Epithelial cell of prostate (primary cell): Measurements from ENCODE around the gene SH2D3A.
A peak's percentile ranks its signal among the peaks of the same experiment; 100 is the strongest.

Experiments
- DNase-seq: peaks from one replicate; pipeline ENCODE4 v3.0.0-alpha.2; 2011; ENCODE audit warnings: low read depth, low spot score
- H3K27ac ChIP-seq: fragments of 450-650 bp; 2 replicates; pipeline ENCODE4 v1.5.1; 2017; ENCODE audit warnings: mild to moderate bottlenecking

SH2D3A gene

DNA sequence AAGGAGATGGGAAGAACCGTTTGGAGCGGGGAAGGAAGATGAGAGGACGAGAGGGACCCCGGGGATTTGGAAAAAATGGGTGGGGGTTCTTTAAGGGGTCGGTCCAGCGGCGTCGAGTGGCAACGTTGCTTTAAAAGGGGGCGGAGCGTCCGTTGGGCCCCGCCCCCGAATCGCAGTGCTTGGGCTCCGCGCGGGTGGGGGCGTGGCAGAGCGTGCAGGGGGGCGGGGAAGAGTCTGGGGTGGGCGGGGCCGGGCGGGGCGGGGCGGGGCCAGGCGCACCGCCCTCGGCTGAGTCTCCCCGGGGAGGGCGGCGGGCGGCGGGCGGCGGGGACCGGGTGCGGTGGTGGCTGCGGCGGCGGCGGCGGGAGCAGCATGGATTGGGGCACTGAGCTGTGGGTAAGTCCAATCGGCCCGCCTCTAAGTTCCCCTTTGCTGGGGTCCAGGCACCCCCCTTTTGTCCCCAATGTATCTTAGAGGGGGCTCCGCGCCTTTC lies 27.8 kb downstream of the SH2D3A start, which contains the start of gene TRIP10:
TSS of gene TRIP10 (plus strand) at position 291 of the 493 bp plus-strand sequence. CDS start at position 373, 82 bp downstream.
- DNase-seq = no peak

DNA sequence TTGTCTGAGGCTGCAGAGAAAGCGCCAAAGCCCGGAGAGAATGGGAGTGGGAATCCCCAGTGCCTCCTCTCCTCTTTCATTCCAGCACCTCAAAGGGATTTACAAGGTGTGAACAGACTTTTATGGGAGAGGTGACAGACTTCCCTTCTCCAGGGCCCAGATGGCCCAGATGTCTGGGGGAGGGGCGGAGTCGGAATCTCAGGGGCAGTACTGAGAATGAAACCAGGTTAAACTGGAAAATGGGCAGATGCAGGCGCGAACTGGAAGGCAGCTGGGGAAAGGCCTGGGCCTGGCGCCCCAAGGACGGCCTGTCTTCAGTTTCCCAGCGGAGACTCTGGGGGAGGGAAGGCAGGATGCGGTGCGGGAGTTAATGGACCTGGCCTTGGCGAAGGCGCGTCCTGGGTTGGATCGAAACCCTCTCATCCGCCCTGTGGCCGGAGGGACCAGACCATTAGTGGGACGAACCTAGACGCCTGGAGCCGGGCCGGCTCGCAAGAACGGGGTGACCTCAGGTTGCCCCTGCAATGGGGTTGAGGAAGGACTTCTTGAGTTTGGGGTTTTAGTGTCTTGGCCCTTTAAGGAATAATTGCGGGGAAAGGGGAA lies 28.3 kb downstream of the SH2D3A start:
- DNase-seq = no peak
- peak overlapping the region; percentile 95 for H3K27ac ChIP-seq

More for the DNA sequence above, 27.8 kb downstream of the SH2D3A start, which contains the start of gene TRIP10:
- H3K27ac ChIP-seq = peak within 1 kb of the TSS; percentile 95

DNA sequence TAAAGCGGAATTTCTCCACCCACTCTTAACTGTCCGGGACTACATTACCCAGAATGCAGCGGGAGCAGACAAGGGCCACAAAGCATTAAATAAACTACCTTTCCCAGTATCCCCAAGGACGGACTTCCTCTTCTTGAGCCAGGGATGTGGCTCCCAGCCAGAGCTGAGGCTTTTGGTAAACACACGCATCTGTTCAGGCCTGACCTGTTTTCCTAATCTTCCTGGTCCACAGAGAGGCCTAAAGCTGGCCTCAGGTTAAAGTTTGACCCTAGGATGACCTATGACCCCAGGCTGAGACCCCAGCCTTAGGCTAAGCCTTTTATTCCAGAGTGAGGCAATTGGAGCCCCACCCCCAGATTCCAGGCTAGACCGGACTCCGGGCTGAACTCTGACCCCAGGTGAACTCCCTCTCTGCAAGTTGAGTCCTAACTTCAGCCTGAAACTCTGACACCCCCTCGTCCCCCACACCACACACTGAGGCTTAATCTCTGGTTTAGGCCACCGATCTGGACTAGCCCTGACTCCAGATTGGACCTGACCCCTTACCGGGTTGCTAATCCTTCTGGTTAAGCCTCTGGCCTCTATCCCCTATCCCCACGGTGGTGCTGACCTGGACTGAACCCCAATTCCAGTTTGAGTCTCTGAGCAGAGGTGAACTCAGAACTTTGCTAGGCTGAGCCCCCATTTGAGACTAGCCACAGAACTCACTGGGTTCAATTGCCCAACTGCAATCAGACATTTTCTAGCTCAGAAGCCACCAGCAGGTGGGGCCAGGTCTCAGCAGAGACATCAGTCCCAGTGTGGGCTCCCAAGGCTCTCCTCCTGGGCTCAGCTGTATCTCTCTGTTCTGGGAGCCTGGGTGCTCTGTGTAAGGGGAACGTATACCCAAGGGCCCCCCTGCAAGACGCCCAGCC lies 29.1 kb downstream of the SH2D3A start:
- DNase-seq = no peak

DNA sequence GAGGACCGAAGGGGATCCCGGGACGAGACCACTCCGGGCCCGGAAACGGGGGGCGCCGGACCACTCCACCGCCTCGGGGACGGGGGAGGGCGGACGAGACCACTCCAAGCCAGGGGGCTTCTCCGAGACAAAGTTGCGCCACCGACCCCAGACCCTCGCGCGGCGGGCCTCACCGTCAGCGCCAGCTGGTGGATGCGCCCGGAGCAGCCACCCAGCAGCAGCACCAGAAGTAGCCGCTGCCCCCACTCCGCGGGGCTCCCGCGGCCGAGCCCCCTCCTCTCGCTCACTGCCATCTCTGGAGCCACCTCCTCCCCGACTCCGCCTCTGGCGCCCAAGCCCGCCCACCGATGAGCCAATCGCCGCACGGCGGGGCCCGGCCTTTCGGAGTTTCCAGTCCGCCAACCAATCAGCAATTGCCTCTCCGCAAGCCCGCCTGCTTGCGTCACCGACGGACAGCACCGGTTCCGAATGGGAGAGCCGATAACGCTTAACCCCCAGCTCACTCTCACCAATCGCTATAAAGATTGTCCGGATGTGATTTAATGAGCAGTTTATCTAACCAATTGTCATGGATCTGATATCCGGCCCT lies 29.9 kb downstream of the SH2D3A start, which contains the start of gene GPR108:
TSS of gene GPR108 (minus strand) at position 297 of the 589 bp plus-strand sequence. CDS start at position 293, 4 bp downstream.
- peak within 1 kb of the TSS; percentile 95 for H3K27ac ChIP-seq
- peak; percentile 100 for DNase-seq

More for the DNA sequence above, 29.1 kb downstream of the SH2D3A start:
- peak overlapping the region; percentile 95 for H3K27ac ChIP-seq

DNA sequence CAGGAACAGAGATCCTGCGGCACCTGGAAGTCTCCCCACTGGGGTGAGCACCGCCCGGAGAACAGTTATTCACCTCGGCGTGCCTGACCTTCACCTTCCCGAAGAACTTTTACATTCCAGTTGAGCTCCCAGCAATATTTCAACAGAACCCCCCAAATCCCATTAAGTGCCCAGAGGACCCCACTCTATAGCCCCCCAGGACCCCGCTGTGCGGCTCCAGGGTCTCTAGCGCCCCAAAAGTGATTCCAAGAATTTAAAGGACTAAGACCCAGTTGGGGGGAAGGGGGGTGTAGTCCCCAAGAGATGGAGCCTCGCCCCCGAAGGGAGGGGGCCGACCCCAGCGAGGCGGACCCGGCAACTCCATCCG lies 30.3 kb downstream of the SH2D3A start:
- no peak for DNase-seq
- peak overlapping the region; percentile 95 for H3K27ac ChIP-seq

DNA sequence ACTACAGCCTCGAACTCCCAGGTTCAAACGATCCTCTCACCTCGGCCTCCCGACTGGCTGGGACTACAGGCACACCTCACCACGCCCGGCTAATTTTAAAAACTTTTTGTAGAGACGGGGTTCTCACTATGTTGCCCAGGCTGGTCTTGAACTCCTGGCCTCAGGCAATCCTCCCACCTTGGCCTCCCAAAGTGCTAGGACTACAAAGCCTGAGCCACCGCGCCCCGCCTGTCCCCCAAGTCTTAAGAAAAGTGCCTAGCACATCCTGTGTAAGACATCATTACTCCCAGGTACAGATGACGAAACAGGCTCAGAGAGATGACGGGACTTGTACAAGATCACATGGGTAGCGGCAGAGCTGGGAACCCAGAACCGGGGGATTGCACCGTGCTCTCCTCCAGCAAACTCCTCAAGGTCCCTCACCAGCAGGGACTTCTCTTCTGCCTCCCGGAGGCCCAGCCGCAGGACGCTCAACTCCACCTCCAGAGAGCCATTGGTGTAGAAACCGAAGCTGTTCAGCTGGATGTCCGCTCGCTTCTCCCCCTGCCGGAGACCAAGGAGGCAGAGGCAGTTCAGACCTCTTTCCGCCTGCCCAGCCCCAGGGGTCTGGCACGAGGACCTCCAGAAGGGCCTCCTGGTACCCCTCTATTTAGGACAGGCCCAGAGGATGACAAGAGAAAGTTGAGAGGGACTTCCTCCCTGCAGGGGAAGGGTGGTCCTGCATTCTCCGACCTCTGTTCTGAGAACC lies 30.9 kb downstream of the SH2D3A start:
- no peak for DNase-seq
- H3K27ac ChIP-seq = peak overlapping the region; percentile 95

DNA sequence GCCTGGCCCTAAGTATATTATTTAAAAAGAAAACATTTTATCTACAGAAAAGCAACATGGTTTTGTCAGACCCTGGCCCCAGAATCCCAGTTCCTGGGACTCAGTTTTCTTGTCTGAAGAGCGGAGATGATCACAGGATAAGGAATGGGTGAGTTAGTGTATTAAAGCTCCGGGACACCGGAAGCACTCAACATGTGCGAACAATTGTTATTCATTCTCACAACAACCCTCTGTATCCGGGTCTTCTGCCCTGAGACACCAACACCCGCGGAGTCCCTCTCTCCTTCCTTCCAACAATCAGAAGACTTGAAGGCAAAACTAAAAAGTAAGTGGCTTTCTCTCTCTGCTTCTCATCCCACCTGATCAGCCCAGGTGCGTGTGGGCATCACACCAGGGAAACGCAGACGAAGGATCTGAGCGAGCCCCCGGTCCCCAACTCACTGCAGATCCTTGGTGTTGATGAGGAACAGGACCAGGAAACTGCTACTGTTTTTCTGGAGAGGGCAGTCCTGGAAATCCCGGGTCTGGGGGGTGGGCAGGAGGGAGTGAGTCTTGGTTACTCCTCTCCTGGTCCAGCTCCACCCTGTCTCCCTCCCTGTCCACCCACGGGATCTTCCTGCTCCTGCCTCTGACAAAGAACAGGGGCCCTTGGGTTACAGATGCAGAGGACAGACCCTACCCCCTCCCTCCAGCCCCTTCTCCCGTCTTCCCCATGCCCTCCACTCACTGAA lies 31.9 kb downstream of the SH2D3A start:
- DNase-seq = no peak
- H3K27ac ChIP-seq = peak overlapping the region; percentile 95

DNA sequence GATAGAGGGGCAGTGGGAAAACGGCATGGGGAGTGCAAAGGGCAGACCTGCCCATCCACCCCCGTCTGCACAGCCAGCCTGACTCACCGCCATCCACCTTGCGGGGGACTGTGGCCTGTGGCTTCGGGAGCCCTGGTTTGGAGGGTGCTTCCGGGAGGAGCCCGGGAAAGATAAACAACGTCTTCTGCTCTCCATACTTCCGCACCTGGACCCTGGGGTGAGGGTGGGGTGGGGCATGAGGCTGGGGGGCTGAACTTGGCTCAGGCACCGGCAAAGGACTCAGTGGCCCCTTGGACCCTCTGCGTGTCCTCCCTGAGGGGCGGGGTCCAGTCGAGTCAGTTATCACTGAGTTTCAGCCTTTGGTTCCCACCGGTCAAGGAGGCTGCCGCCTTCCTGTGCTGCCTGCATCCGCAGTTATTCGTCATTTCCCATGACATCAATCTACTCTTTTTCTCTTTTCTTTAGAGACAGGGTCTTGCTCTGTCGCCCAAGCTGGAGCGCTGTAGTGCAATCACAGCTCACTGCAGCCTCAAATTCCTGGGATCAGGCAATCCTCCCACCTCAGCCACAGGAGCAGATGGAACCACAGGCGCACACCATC lies 33.0 kb downstream of the SH2D3A start:
- H3K27ac ChIP-seq = no peak overlapping the region
- no peak for DNase-seq

DNA sequence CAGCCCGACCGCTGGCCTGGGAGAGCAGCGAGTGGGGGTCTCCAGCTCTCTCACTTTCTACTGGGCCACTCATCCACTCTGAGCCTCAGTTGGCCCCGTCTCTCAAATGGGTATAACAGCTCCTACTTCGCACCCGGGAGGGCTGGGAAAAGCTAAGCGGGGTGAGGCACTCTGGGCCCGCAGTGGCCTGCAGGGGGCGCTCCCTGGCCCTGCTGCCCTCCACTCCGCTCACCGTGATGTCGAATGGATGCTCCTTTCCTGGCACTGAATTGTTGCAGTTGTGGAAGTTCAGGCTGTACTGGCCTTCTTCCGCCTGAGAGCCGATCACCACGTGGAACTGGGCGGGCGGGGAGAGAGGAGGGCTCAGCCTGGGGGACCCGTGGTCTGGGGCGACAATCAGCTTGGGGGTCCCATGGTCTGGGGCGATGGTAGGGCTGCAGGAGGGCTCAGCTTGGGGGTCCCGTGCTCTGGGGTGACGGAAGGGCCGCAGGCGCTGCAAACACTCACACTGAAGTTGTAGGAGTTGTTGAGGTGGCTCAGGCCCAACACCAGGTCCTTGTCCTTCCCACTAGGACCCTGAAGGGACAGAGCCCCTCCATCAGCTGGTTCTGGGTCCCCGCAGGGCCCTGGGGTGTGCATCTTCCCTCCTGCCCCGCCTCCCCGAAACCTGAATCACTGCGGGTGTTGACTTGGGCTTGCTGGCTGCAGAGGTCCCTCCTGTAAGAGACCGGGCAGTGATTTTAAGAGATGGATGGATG lies 33.7 kb downstream of the SH2D3A start:
- DNase-seq = no peak
- no peak overlapping the region for H3K27ac ChIP-seq

DNA sequence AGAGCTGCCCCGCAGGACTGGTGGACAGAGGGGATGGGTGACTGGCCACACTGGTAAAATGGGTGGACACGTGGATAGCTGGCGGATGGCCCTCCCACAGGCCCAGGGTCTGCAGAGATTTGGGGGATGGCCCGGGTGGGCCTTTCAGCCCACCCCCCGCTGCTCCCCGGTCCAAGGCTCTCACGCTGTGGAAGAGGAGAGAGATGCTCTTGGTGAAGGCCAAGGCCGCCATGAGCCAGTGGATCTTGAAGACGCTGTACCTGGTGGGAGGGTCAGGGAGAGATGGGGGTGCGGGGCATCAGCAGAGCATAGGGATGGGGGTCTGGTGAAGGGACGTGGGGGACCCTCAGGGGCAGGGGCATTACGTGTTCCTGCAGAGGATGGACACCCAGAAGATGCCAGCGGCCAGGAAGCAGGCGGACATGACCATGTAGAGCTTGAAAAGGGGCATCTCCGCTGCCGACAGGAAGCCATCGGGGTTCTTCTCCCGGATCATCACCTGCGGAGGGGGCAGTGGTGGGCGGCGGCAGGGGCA lies 34.4 kb downstream of the SH2D3A start:
- DNase-seq = no peak
- H3K27ac ChIP-seq = no peak overlapping the region

DNA sequence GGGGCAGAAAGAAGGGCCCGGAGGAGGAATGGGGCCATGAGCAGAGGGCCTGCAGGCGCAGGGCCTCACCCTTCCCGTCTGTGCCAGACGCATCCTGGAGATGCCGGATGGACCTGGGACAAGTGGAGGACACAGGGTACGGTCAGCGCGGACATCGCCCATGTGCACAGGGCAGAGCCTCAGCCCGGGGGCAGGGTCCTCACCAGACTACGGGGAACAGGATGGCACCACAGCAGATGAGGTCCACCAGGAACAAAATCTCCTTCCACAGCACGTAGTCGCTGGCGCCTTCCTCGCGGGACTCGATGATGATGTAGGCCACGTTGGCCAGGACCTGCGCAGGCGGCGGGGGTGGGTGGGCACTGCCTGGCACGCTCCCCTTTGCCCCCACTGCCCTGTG lies 35.4 kb downstream of the SH2D3A start:
- no peak for DNase-seq
- no peak overlapping the region for H3K27ac ChIP-seq

DNA sequence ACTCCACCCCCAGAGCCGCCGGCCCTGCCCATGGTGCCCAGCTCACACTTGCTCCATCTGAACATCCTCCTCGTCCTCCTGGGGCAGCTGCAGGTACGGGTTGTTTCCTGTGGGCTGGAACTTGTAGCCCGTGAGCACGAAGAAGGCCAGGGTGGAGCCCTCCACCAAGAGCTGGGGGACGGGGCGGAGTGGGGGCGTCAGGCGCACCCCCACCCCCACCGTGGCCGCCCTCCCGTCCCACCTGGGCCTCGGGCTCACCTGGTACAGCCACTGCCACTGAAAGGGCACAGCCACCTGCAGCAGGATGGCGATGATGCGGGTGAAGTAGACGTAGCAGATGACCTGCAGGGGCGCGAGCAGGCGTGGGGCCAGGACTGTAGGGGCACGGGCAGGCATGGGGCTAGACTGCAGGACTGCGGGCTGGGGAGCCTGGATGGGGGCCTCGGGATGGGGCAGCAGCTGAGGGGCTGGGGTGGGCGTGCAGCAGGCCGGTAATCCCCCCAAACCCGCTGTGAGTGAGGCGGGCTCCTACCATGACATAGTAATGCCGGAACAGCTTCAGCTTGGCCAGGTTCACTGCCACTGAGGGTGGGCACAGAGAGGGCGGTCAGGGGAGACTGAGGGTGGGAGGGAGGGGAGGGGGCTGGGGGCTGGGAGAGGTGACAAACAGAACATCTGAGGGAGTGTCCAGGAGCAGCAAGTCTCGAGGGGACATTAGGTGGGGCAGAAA lies 36.1 kb downstream of the SH2D3A start:
- DNase-seq = no peak

DNA sequence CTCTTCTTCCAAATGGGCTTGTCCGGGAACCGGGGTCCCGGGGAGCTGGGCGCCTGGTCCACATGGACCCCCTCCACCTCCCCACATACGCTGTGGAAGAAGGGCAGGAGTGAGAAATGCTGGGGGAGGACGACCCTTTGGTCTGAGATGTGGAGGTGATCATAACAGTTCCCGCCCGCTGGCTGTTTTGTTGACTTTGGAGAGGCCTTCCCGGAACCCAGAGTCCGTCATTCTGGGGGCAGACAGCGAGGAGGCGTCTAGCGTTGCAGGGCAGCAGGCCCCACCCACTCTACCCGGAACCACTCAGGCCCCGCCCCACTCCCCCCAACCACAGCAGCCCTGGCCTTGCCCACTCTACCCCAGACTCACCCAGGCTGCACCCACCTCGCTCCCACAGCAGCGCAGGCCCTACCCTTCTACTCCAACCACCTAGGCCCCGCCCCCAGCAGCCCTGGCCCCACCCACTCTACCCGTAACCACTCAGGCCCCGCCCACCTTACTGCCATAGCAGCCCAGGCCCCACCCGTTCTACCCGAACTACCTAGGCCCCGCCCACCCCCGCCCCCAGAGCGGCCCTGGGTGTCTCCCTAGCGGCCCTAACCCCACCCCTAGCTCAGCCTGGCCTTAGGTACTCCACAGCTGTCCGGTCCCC lies 37.0 kb downstream of the SH2D3A start:
- DNase-seq = no peak

More for the DNA sequence above, 36.1 kb downstream of the SH2D3A start:
- H3K27ac ChIP-seq = no peak overlapping the region

DNA sequence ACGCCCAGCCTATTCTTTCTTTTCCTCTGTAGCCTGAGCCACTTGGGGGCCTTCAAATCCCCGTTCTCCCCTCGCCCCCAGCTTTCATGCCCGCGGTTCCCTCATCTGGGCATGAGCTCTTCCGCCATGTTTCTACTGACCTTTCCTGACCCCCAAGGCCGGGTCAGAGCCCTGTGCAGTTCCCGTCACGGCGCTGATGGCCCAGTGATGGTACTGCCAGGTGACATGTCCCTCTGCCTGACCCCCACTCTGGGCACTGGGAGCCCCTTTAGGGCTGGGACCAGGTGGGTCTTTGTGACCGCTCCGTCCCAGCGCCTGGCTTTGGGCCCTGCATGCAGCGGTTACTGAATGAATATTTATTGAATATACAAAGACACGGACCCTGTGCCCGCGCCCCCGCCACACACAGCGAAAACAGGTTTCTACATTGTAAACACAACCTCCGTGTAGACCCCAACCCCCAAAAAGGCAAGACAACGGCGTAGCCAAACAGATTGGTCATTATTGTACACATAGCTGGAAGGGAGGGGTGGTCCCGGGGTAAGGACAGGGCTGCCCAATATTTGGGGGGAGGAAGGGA lies 37.6 kb downstream of the SH2D3A start:
- H3K27ac ChIP-seq = no peak overlapping the region
- no peak for DNase-seq

More for the DNA sequence above, 37.0 kb downstream of the SH2D3A start:
- H3K27ac ChIP-seq = no peak overlapping the region

DNA sequence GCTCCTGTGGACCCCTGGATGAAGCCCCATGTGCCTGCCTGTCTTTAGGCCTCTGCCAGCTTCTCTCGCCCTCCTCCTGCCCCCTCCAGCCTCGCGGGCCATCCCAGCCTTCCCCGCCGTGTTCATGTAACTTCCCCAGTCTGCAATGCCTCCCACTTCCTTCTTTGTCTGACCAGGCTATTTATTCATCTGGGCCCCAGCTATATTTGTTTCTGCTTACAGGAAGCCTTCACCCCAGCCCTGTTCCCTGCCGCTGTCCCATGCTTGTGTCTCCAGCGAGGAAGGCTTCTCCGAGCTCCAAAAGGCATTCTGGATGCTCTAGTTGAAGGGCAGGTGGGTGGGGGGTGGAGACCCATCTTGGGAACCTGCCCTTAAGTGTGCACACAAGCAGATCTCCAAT lies 38.9 kb downstream of the SH2D3A start:
- H3K27ac ChIP-seq = no peak overlapping the region
- no peak for DNase-seq

DNA sequence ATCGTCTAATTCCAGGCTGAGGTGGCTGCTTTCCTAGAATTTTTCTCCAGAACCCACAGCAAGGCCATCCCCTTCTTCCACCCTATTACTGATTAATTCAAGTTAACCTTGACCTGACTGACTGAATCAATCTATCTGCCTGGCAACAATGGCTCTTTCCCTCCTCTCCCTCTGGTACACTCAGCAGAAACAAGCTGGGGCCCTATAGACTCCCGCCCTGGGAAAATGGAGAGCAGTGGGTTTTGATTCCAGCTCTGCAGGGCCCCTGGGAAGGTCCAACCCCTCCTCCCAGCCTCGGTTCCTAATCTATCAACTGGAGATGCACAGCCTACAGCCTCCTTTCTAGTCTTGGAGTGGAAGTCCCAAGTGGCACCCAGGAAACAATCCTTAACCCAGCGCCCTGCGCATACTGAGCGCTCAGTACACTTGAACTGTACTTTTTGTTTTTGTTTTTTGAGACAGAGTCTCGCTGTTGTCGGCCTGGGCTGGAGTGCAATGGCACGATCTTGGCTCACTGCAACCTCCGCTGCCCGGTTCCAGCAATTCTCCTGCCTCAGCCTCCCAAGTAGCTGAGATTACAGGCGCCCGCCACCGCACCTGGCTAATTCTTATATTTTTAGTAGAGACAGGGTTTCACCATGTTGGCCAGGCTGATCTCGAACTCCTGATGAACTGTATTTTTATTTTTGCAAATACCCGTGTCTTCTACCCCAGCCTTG lies 41.6 kb downstream of the SH2D3A start:
- no peak overlapping the region for H3K27ac ChIP-seq
- no peak for DNase-seq
